ENCODE results near the gene SYNGR2.

SYNGR2 gene

DNA sequence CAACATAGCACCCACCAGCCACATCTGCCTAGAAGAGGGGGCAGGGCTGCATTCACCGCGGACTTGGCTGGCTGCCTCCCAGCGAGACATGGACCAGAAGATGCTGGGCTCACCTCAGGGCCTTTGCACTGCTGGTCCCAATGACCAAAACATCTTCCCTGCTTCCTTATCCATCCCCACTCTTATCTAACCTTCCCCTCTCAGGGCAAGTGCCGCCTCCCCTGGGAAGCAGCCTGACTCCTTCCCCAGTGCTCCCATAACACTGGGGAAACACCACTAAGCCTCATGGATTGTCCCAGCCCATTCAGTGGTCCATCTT is 45.5 kb upstream of the SYNGR2 start:
- no peak for DNase-seq (ENCODE audit: low read depth)
- TF ChIP-seq, protein P1, sequence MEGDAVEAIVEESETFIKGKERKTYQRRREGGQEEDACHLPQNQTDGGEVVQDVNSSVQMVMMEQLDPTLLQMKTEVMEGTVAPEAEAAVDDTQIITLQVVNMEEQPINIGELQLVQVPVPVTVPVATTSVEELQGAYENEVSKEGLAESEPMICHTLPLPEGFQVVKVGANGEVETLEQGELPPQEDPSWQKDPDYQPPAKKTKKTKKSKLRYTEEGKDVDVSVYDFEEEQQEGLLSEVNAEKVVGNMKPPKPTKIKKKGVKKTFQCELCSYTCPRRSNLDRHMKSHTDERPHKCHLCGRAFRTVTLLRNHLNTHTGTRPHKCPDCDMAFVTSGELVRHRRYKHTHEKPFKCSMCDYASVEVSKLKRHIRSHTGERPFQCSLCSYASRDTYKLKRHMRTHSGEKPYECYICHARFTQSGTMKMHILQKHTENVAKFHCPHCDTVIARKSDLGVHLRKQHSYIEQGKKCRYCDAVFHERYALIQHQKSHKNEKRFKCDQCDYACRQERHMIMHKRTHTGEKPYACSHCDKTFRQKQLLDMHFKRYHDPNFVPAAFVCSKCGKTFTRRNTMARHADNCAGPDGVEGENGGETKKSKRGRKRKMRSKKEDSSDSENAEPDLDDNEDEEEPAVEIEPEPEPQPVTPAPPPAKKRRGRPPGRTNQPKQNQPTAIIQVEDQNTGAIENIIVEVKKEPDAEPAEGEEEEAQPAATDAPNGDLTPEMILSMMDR (conservative IDR thresholded peaks at IDR 0.05; ENCODE audit: low read depth, low read length) = no peak
- H3K4me3 ChIP-seq (ENCODE audit: low read depth, low read length) = no peak overlapping the region

DNA sequence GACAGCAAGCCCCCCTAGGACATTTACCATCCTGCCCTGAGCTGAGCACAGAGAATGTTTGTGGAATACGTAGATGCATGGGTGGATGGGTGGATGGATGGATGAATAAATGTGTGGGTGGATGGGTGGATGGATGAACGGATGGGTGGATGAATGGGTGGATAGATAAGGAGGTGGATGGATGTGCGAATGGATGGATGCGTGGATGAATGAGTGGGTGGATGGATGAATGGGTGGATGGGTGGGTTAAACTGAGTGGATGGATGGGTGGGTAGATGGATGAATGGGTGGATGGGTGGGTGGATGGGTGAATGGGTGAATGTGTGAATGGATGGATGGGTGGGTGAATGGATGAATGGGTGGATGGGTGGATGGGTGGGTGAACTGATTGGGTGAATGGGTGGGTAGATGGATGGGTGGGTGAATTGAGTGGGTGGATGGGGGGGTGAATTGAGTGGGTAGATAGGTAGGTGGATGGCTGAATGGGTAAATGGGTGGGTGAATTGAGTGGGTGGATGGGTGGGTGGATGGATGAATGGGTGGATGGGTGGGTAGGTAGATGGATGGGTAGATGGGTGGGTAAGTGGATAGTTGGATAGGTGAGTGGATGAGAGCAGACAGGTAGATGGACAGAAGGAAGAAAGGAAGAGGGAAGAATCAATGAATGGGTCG is 45.0 kb upstream of the SYNGR2 start:
- H3K4me3 ChIP-seq (ENCODE audit: low read depth, low read length) = no peak overlapping the region
- DNase-seq (ENCODE audit: low read depth) = no peak
- TF ChIP-seq, protein P1 (conservative IDR thresholded peaks at IDR 0.05; ENCODE audit: low read depth, low read length) = no peak

DNA sequence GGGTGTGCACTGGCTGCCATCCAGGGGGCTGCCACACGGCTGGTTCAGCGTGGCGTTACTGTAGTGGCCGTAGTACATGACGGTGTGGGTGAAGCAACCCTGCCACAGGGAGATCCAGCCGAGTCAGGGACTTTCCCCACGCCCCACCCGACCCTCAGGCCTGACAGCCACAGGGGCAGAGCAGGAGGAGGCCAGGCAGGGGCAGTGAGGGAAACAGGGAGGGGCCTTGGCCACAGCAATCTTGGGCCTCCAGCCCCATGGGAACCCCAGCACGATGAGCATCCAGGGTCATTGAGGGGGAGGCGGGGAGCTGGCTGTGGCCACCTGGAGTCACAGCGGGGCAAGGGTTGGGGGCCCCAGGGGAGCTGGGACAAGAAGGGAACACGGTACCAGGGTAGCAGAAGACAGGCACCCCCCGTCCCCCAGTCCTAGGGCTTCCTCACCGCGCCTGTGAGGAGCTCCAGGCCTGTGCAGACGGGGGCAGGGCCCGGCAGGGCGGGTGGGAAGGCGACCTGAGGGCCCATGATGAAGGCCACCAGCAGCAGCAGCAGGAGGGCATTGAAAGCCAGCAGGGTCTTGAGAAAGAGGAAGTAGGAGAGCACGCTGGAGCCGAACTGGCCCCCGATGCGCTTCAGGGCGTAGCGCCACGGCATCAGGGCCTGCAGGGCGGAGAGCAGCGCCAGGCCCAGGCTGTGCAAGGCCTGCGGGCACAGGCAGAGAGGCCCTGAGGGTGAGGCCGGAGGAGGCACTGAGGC is 44.1 kb upstream of the SYNGR2 start:
- no peak for DNase-seq (ENCODE audit: low read depth)
- H3K4me3 ChIP-seq (ENCODE audit: low read depth, low read length) = no peak overlapping the region
- TF ChIP-seq, protein P1 (conservative IDR thresholded peaks at IDR 0.05; ENCODE audit: low read depth, low read length) = no peak

DNA sequence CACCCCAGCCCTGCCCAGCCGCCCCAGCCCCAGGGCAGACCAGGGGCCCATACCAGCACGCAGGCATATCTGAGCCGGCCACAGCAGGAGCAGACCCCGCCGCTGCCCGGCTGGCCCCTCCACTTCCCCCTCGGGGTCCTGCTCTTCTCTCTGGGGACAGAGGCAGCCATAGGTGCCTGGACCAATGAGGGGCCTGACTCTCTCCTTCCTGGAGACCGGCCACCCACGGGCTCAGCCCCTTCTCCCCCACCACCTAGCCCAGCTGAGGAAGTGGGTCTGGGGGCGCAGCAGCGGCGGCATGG is 43.6 kb upstream of the SYNGR2 start:
- TF ChIP-seq, protein P1 (conservative IDR thresholded peaks at IDR 0.05; ENCODE audit: low read depth, low read length) = no peak
- no peak for DNase-seq (ENCODE audit: low read depth)
- H3K4me3 ChIP-seq (ENCODE audit: low read depth, low read length) = no peak overlapping the region

DNA sequence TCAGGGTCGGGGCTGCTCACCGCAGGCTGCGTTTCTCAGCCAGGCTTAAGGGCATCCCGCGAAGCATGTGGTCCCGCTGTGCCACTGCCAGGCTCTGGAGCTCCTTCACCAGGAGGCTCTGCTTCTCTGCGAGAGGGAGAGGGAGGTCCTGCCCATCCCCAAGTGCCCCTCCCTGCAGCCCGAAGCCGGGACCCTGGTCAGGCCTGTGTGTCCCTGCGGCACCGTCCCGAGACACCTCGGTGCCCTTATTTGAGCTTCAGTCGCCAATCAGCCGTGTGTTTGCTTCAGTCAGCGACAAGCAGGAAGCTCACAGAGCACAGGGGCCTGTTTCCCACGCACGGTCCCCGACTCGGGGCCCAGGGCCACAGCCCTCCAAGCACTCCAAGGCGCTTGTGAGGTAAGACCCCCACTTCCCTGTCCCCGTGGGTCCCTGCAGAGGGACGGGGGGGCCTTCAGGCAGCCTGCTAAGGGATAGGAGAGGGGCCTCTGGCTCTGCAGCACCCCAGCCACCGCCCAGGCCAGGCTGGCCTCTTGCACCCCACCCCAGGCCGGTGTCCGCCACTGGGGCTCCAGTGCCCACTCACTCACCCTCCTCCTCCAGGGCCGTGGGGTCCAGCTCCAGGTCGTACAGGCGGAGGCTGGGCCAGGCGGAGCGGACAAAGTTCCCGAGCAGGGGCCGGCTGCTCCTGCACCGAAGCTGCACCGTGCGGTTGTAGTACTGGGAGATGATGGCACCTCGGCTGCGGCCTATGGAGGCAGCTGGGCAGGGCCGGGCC is 43.1 kb upstream of the SYNGR2 start:
- H3K4me3 ChIP-seq (ENCODE audit: low read depth, low read length) = no peak overlapping the region
- TF ChIP-seq, protein P1 (conservative IDR thresholded peaks at IDR 0.05; ENCODE audit: low read depth, low read length) = no peak
- no peak for DNase-seq (ENCODE audit: low read depth)

DNA sequence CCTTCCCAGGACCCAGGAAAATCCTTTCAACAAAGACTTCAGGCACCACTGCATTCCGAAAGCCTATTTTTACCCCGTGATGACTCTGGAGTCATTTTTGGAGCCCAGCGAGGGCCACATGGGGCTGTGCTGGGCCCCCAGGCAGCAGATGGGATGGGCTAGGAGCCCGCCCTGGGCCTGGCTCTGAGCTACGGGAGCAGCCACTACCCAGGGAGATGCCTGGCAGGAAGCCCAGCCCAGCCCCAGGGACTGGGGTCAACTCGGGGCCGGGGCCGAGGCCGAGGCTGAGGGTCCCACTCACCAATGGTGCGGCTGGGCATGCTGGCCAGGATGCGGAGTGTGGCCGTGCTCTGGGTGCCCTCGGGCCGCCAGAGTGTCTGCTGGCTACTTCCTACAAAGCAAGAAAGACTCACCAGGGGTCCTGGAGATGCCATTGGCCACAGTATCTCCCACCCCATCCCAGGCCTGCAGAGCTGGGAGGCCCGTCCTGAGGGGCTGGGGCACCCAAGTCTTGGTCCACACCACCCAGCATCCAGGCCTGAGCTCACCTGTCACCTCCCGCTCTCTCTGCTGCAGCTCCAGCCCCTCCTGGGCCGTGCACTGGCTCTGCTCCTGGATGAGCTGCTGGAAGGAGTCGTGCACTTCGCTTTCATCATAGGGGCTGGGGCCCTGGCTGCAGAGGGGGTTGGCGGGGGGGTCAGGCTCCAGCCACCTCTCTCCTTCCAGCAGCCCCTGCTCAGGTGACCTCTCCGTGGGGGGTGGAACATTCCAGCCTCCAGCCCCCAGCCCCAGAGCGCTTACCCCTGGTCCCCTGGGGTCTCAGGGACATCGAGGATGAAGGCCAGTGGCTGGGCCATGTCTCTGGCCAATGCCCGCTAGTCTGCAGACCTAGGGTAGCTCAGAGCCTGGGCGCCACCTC is 42.1 kb upstream of the SYNGR2 start:
- no peak for DNase-seq (ENCODE audit: low read depth)
- no peak overlapping the region for H3K4me3 ChIP-seq (ENCODE audit: low read depth, low read length)
- TF ChIP-seq, protein P1 (conservative IDR thresholded peaks at IDR 0.05; ENCODE audit: low read depth, low read length) = no peak

Measured in choroid plexus epithelial cell (primary cell).